Neural progenitor cell (in vitro differentiated cells): ENCODE measurements around the gene PSMD13. TPM values are rescaled to one million over a fixed set of nuclear protein-coding genes. Genes with fewer than 3 reads are reported as not detected.

Experiments used
- DNase-seq: peaks from one replicate; pipeline ENCODE4 v3.0.0-alpha.2; 2016; ENCODE audit warnings: low spot score
- H2AFZ ChIP-seq: fragments of 200-600 bp; sonication (generic); replicated peaks from 2 replicates; pipeline ENCODE4 v1.6.1; 2016; ENCODE audit warnings: antibody characterized with exemption
- H3F3A ChIP-seq: fragments of 200-600 bp; sonication (generic); 2 replicates; pipeline ENCODE4 v1.6.1; 2016; ENCODE audit warnings: antibody characterized with exemption, low read depth
- H3K27ac ChIP-seq: fragments of 200-600 bp; sonication (generic); 2 replicates; pipeline ENCODE4 v1.5.1; 2016; ENCODE audit warnings: mild to moderate bottlenecking
- H3K27me3 ChIP-seq: fragments of 200-600 bp; sonication (generic); 2 replicates; pipeline ENCODE4 v1.6.1; 2016; ENCODE audit warnings: mild to moderate bottlenecking, moderate library complexity
- H3K36me3 ChIP-seq: fragments of 200-600 bp; sonication (generic); 2 replicates; pipeline ENCODE4 v1.5.1; 2016
- H3K4me1 ChIP-seq: fragments of 200-600 bp; sonication (generic); 2 replicates; pipeline ENCODE4 v1.6.1; 2016; ENCODE audit warnings: mixed run types
- H3K4me2 ChIP-seq: fragments of 200-600 bp; sonication (generic); 2 replicates; pipeline ENCODE4 v1.6.1; 2016
- H3K4me3 ChIP-seq: fragments of 200-600 bp; sonication (generic); 2 replicates; pipeline ENCODE4 v1.5.1; 2016
- H3K79me2 ChIP-seq: fragments of 200-600 bp; sonication (generic); 2 replicates; pipeline ENCODE4 v1.6.1; 2016; ENCODE audit warnings: low read depth
- H3K9ac ChIP-seq: fragments of 200-600 bp; sonication (generic); 2 replicates; pipeline ENCODE4 v1.6.1; 2016
- H3K9me3 ChIP-seq: fragments of 200-600 bp; sonication (generic); 2 replicates; pipeline ENCODE4 v1.5.1; 2016; ENCODE audit warnings: low read depth
- H4K20me1 ChIP-seq: fragments of 200-600 bp; sonication (generic); 2 replicates; pipeline ENCODE4 v1.6.1; 2016; ENCODE audit warnings: low read depth
- H3K27ac Mint-ChIP-seq: 3 replicates; pipeline ENCODE4 v1.8.0; 2021; ENCODE audit warnings: mixed read lengths
- H3K27me3 Mint-ChIP-seq: 2 replicates; pipeline ENCODE4 v1.8.0; 2022; ENCODE audit warnings: low read depth, mild to moderate bottlenecking, inconsistent platforms, moderate library complexity, mixed read lengths; ENCODE audit not compliant: insufficient read depth
- H3K36me3 Mint-ChIP-seq: 3 replicates; pipeline ENCODE4 v1.8.0; 2021; ENCODE audit warnings: mixed read lengths
- H3K4me1 Mint-ChIP-seq: 3 replicates; pipeline ENCODE4 v1.8.0; 2021; ENCODE audit warnings: mixed read lengths
- H3K4me3 Mint-ChIP-seq: 3 replicates; pipeline ENCODE4 v1.8.0; 2021; ENCODE audit warnings: mild to moderate bottlenecking, moderate library complexity, mixed read lengths
- H3K9me3 Mint-ChIP-seq: 3 replicates; pipeline ENCODE4 v1.8.0; 2020; ENCODE audit warnings: mixed read lengths
- EZH2 ChIP-seq: fragments of 200-600 bp; sonication (generic); IDR thresholded peaks from 2 replicates; pipeline ENCODE4 v1.6.1; 2017; ENCODE audit warnings: antibody characterized with exemption, mild to moderate bottlenecking, moderate library complexity
- EZH2phosphoT487 ChIP-seq: fragments of 200-600 bp; sonication (generic); IDR thresholded peaks from 2 replicates; pipeline ENCODE4 v1.6.1; 2017; ENCODE audit warnings: antibody characterized with exemption
- total RNA-seq: library from RNA; depleted of rRNA; stranded (reverse); fragments of >200 nt; gene quantifications from 2 replicates; pipeline ENCODE4 v1.2.3, GENCODE V29; 2015; ENCODE audit warnings: low replicate concordance
- TF ChIP-seq, protein P1 (sequence below): fragments of 200-600 bp; sonication (generic); IDR thresholded peaks from 2 replicates; pipeline ENCODE4 v1.5.1; 2017; ENCODE audit warnings: antibody characterized with exemption, mild to moderate bottlenecking

The PSMD13 gene
- total RNA-seq, 1 donor from 2014 or later, result 90.6 TPM

DNA sequence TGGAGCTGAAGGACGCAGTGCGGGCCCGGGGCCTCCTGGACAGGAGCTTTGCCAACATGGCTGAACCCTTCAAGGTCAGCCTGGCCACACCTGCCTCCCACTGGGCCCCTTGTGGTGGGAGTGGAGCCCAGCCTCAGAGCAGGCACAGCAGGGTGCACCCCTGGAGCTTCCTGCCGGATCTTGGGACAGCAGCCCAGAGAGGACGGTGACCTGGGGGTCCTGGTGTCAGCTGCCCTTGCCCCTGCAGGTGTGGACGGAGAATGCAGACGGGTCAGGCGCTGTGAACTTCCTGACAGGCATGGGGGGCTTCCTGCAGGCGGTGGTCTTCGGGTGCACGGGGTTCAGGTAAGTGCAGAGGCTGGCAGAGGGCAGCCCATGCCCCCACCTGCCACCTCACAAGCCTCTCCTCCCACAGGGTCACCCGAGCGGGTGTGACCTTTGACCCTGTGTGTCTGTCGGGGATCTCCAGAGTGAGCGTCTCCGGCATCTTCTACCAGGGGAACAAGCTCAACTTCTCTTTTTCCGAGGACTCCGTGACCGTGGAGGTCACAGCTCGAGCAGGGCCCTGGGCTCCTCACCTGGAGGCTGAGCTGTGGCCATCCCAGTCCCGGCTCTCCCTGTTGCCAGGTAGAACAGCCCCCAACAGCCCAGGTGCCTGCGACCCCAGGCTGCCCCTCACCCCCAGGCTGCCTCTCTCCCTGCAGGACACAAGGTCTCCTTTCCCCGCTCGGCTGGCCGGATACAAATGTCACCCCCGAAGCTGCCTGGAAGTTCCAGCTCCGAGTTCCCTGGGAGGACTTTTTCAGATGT, 57.3 kb downstream of the PSMD13 start:
- peaks cover 5% of the 10 kb centered on the region for H3K27me3 Mint-ChIP-seq
- no peaks in the 10 kb centered on the region for H3K36me3 ChIP-seq
- no peak overlapping the region for H3K27ac Mint-ChIP-seq
- no peak overlapping the region for H3K4me2 ChIP-seq
- no peak overlapping the region for H3K4me3 Mint-ChIP-seq
- peaks cover 12% of the 10 kb centered on the region for H3K4me1 ChIP-seq
- no peaks in the 10 kb centered on the region for H3K27me3 ChIP-seq
- no peak overlapping the region for H2AFZ ChIP-seq
- no peaks in the 10 kb centered on the region for H3K36me3 Mint-ChIP-seq
- TF ChIP-seq EZH2phosphoT487 (no peak), EZH2 (no peak)
- TF ChIP-seq, protein P1, sequence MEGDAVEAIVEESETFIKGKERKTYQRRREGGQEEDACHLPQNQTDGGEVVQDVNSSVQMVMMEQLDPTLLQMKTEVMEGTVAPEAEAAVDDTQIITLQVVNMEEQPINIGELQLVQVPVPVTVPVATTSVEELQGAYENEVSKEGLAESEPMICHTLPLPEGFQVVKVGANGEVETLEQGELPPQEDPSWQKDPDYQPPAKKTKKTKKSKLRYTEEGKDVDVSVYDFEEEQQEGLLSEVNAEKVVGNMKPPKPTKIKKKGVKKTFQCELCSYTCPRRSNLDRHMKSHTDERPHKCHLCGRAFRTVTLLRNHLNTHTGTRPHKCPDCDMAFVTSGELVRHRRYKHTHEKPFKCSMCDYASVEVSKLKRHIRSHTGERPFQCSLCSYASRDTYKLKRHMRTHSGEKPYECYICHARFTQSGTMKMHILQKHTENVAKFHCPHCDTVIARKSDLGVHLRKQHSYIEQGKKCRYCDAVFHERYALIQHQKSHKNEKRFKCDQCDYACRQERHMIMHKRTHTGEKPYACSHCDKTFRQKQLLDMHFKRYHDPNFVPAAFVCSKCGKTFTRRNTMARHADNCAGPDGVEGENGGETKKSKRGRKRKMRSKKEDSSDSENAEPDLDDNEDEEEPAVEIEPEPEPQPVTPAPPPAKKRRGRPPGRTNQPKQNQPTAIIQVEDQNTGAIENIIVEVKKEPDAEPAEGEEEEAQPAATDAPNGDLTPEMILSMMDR, result no peak
- H3K4me1 Mint-ChIP-seq, result peaks cover 13% of the 10 kb centered on the region
- no peak overlapping the region for H3K27ac ChIP-seq
- H3K4me3 ChIP-seq, result no peak overlapping the region
- H3F3A ChIP-seq, result no peaks in the 10 kb centered on the region
- no peak for DNase-seq
- H3K9me3 Mint-ChIP-seq, result no peaks in the 10 kb centered on the region
- no peaks in the 10 kb centered on the region for H3K79me2 ChIP-seq
- no peaks in the 10 kb centered on the region for H3K9me3 ChIP-seq
- no peaks in the 10 kb centered on the region for H4K20me1 ChIP-seq
- no peak overlapping the region for H3K9ac ChIP-seq

DNA sequence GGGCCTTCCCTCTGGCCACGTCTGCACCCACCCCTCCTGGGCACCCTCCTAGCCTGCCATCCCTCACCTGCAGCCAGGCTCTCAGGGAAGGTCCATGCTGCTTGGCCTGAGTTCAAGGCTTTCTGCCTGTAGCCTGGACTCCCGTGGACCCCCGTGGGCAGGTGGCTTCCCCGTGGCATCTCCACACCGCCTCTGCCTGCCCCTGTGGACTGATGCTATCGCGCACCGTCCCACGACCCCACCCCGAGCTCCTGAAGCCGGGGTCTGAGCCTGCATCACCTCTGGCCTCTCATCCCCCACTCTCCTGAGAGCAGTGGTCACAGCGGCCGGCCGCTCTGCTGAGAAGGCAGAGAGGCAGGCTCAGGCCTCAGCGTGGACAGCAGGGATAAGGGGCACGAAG, 58.0 kb downstream of the PSMD13 start:
- Histone ChIP-seq H3K4me1 (peaks cover 7% of the 10 kb centered on the region), H3F3A (no peaks in the 10 kb centered on the region), H3K79me2 (no peaks in the 10 kb centered on the region), H3K27me3 (no peaks in the 10 kb centered on the region), H3K4me2 (no peak overlapping the region), H3K9ac (no peak overlapping the region), H2AFZ (no peak overlapping the region), H3K4me3 (no peak overlapping the region), H4K20me1 (no peaks in the 10 kb centered on the region), H3K9me3 (no peaks in the 10 kb centered on the region), H3K36me3 (no peaks in the 10 kb centered on the region), H3K27ac (no peak overlapping the region)
- Mint-ChIP-seq H3K27ac (peak overlapping the region; percentile 46), H3K27me3 (peaks cover 5% of the 10 kb centered on the region), H3K4me3 (no peak overlapping the region), H3K9me3 (no peaks in the 10 kb centered on the region), H3K36me3 (no peaks in the 10 kb centered on the region), H3K4me1 (peaks cover 13% of the 10 kb centered on the region)
- TF ChIP-seq EZH2phosphoT487 (no peak), EZH2 (no peak)
- TF ChIP-seq, protein P1, result no peak
- no peak for DNase-seq

DNA sequence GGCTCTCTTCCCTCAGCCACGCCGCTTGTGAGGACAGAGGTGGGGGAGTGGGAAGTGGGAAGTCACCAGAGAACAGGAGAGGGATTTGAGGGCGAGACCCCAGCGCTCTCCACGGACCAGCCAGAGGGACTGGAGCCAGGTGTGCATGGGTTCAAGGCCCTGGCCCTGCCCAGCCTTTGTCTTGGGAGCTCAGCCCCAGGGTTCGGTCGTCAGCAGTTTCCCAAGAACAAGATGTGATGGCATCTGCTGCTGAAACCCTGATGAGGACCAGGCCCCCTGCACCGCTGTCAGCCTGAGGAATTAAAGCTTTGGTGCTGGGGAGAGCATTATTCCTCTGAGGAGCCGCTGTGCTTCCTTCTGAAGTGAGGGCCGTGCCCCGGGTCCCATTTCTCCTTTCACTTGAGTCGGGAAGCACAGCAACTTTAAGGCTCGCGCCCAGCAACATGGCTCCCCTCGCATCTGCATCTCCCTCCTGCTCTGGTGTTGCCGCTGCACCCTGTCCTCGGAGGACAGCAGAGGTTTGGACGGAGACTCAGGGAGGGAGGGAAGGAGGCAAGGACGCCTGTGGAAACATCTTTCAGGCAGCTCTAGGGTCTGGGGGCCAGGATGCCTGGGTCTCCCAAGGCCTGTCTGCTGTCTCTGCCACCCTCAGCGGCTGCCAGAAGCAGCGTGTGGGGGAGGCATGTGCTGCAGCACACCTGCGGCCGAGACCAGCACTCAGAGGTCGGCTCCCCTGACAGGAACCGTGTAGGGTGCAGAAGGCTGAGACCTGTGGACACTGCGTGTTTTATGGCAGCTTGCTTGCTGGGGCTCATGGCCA, 58.8 kb downstream of the PSMD13 start:
- no peaks in the 10 kb centered on the region for H3K27me3 ChIP-seq

More for the DNA sequence above, 58.8 kb downstream of the PSMD13 start:
- Histone ChIP-seq H3K36me3 (no peaks in the 10 kb centered on the region), H3K27ac (no peak overlapping the region), H3K9ac (no peak overlapping the region), H4K20me1 (no peaks in the 10 kb centered on the region), H3K79me2 (no peaks in the 10 kb centered on the region), H3K4me1 (peaks cover 13% of the 10 kb centered on the region), H3K9me3 (no peaks in the 10 kb centered on the region), H3K4me3 (no peak overlapping the region), H3K4me2 (no peak overlapping the region), H2AFZ (no peak overlapping the region), H3F3A (peaks cover 4% of the 10 kb centered on the region)
- TF ChIP-seq EZH2phosphoT487 (no peak), EZH2 (no peak)
- Mint-ChIP-seq H3K27ac (no peak overlapping the region), H3K9me3 (no peaks in the 10 kb centered on the region), H3K27me3 (peaks cover 5% of the 10 kb centered on the region), H3K4me1 (peaks cover 19% of the 10 kb centered on the region), H3K36me3 (no peaks in the 10 kb centered on the region), H3K4me3 (no peak overlapping the region)
- no peak for DNase-seq
